IMR-90 (cell line): ENCODE measurements around the gene S100A8.

Experiments
- CTCF ChIP-seq: conservative IDR thresholded peaks from 2 replicates; pipeline ENCODE4 v1.5.1; 2012; ENCODE audit warnings: mild to moderate bottlenecking, low read depth, low read length, improper control_type of control experiment
- RAD21 ChIP-seq: IDR thresholded peaks from 2 replicates; pipeline ENCODE4 v1.6.1; 2012; ENCODE audit warnings: low read length, improper control_type of control experiment

- TF ChIP-seq CTCF, result no peak
- no peak for TF ChIP-seq RAD21
Observed at GRCh38 chr1:153394391-153394790, 3.5 kb upstream of the S100A8 start.
